ENCODE data around the gene ARHGAP36. TPM values are rescaled to one million over a fixed set of nuclear protein-coding genes. Genes with fewer than 3 reads are reported as not detected.

ARHGAP36 gene, protein sequence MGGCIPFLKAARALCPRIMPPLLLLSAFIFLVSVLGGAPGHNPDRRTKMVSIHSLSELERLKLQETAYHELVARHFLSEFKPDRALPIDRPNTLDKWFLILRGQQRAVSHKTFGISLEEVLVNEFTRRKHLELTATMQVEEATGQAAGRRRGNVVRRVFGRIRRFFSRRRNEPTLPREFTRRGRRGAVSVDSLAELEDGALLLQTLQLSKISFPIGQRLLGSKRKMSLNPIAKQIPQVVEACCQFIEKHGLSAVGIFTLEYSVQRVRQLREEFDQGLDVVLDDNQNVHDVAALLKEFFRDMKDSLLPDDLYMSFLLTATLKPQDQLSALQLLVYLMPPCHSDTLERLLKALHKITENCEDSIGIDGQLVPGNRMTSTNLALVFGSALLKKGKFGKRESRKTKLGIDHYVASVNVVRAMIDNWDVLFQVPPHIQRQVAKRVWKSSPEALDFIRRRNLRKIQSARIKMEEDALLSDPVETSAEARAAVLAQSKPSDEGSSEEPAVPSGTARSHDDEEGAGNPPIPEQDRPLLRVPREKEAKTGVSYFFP
- total RNA-seq = not detected

DNA sequence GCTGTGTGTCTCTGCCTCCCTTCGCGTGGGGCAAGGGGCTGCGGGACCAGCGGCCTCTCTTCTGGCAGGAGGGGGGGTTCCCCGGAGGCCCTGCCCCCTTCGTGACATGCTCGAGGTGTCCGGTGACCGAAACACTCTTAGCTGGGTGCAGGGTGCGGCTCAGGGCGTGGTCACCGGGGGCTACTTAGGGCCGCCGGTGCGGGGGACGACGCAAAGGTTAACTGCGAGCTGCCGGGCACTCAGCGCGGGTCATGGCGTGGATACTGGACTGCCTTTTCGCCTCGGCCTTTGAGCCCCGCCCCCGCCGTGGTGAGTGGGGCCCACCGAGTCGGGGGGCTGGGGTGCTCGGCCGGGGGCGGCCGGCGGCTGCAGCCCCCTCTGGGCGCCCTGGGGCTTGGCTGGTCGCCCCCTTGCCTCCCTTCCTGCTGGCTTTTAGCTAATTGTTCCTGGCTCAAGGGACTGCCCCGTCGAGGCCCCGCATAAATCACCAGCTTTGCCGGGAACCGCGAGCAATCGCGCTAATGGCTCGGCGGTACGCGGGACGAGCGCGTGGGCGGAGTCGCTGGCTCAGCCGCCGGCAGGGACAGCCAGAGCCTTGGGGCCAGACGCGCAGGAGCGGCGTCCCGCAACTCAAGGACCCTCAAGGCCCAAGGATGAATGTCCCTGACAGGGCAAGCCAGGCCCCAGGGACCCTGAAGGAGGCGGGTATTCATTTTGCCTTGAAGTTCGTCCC is at the start of gene ARHGAP36:
Gene ARHGAP36 (plus strand): TSS at position 211 of the 733 bp plus-strand sequence. CDS start 23,320 bp downstream, outside the sequence.
- H3K4me3 Mint-ChIP-seq = no peak within 1 kb of the TSS
- DNase-seq (no peak), ATAC-seq (no peak)
- H3K27me3 Mint-ChIP-seq = peaks cover 12% of the 10 kb centered on the region
- ChIA-PET POLR2A (no interaction called here), CTCF (no interaction called here)
- H3K9me3 Mint-ChIP-seq (ENCODE audit: low read depth) = no peaks in the 10 kb centered on the region
- intact Hi-C loops (cut with DNase I, micrococcal nuclease) = no loop called here
- no peak within 1 kb of the TSS for H3K27ac Mint-ChIP-seq
- no peaks in the 10 kb centered on the region for H3K36me3 Mint-ChIP-seq (ENCODE audit: low read depth)
- no peaks in the 10 kb centered on the region for H3K4me1 Mint-ChIP-seq

DNA sequence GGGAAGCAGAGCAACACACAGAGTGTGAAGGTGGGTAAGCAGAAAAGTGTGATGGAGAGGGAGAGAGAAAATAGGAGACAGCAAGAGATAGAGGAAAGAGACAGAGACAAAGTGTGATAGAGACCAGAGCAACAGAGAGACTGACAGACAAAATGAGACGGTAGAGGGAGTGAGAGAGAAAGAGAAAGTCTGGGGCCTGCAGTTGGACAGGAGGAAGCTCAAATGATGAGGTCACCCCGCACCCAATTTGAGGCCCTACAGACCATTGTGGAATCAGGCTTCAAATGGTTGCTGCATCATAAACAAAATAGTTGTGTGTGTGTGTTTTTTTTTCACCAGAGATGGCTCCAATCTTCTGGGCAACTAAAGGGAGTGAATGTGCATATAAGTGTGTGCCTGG is 48.0 kb upstream of the ARHGAP36 start:
- H3K4me3 Mint-ChIP-seq = no peak overlapping the region
- H3K27ac Mint-ChIP-seq = no peak overlapping the region
- intact Hi-C loops (cut with DNase I, micrococcal nuclease) = no loop called here
- no peaks in the 10 kb centered on the region for H3K4me1 Mint-ChIP-seq
- peaks cover 3% of the 10 kb centered on the region for H3K27me3 Mint-ChIP-seq
- H3K36me3 Mint-ChIP-seq (ENCODE audit: low read depth) = no peaks in the 10 kb centered on the region
- H3K9me3 Mint-ChIP-seq (ENCODE audit: low read depth) = no peaks in the 10 kb centered on the region
- ATAC-seq = no peak
- CTCF ChIA-PET = no interaction called here
- POLR2A ChIA-PET = no interaction called here
- DNase-seq = no peak

DNA sequence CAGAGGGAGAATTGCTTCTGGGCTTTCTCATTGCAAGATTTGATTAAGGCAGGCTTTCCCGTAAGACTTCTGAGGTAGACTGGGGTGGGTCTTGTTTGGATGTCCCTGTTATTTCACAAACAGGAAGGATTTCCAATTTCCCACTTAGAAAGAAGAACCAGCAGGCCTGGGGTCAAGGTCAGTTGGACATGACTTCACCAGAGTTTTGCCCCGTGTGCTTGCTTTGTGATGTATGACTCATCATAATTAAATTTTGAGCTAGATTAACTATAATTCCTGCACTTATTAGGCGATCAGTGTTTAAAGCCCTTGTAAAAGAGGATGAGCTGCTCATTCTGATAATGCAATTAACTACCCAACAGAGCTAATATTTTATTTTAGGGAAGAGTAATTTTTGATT is 32.8 kb upstream of the ARHGAP36 start:
- ChIA-PET POLR2A (no interaction called here), CTCF (no interaction called here)
- Mint-ChIP-seq H3K4me3 (no peak overlapping the region), H3K27me3 (peaks cover 21% of the 10 kb centered on the region), H3K36me3 (ENCODE audit: low read depth) (no peaks in the 10 kb centered on the region), H3K9me3 (ENCODE audit: low read depth) (no peaks in the 10 kb centered on the region), H3K4me1 (no peaks in the 10 kb centered on the region), H3K27ac (no peak overlapping the region)
- no peak for ATAC-seq
- intact Hi-C loops (cut with DNase I, micrococcal nuclease) = no loop called here
- no peak for DNase-seq

DNA sequence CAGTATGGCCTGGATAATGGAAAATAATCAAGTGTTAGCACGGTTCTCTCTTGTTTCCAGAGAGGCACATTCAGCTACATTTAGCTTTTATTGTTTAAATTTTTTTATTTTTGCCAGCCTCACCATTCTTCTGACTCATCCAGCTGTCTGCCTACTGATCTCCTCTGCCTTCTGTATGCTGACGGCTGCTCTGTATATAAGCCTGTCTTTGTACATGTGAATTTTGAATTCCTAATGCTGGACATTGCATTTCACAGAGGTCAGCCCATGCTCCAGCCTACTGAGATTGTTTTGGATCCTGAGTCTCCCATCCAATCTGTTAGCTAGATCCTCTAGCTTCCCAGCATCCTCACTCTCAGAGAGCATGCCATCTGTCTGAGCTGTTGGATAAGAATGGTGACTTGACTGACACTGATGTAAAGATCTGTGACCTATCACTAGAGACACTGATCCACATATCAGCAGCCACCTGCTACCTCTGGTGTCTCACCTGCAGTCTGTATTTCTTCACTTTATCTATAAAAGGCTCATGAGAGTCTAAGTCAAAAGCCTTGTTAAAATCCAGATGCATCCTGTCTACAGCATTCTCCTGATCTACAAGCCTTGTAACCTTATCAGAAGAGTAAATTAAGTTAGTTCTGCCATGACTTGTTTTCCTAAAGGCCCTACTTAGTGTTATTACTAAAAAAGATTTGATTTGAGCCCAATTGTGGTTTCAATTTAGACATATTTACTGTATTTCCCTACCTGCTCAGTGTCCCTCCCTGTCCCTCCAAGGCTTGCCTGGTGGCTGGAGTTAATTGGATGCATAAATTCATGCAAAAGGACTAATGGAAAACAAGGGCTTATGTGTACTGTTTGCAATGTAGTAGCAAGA is 25.6 kb upstream of the ARHGAP36 start:
- Mint-ChIP-seq H3K4me3 (no peak overlapping the region), H3K27me3 (peaks cover 5% of the 10 kb centered on the region), H3K4me1 (no peaks in the 10 kb centered on the region), H3K36me3 (ENCODE audit: low read depth) (no peaks in the 10 kb centered on the region), H3K9me3 (ENCODE audit: low read depth) (no peaks in the 10 kb centered on the region), H3K27ac (no peak overlapping the region)
- POLR2A ChIA-PET = no interaction called here
- intact Hi-C loops (cut with DNase I, micrococcal nuclease) = no loop called here
- no peak for DNase-seq
- ATAC-seq = no peak
- CTCF ChIA-PET = no interaction called here

DNA sequence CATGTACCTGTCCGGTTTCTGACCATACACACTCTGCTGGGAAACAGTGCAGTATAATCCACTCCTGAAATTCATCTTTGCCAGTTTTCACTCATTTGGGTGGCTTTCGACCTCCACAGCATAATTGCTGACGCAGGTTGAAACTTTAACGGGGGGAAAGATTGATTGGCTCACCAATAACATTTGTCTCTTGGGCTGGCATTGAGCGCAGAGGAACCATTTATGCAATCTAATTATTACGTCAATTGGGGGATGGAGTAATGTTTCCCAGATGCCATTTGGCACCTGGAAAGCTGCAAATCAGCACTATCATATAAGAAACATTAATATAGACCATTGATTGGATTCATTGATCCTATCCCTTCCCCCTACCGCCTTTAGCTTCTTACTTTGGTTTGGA is 24.1 kb upstream of the ARHGAP36 start:
- peaks cover 1% of the 10 kb centered on the region for H3K27me3 Mint-ChIP-seq
- intact Hi-C loops (cut with DNase I, micrococcal nuclease) = no loop called here
- no peak overlapping the region for H3K27ac Mint-ChIP-seq
- no peaks in the 10 kb centered on the region for H3K4me1 Mint-ChIP-seq
- CTCF ChIA-PET = no interaction called here
- ATAC-seq (no peak), DNase-seq (no peak)
- POLR2A ChIA-PET = no interaction called here
- no peak overlapping the region for H3K4me3 Mint-ChIP-seq
- no peaks in the 10 kb centered on the region for H3K36me3 Mint-ChIP-seq (ENCODE audit: low read depth)
- no peaks in the 10 kb centered on the region for H3K9me3 Mint-ChIP-seq (ENCODE audit: low read depth)

DNA sequence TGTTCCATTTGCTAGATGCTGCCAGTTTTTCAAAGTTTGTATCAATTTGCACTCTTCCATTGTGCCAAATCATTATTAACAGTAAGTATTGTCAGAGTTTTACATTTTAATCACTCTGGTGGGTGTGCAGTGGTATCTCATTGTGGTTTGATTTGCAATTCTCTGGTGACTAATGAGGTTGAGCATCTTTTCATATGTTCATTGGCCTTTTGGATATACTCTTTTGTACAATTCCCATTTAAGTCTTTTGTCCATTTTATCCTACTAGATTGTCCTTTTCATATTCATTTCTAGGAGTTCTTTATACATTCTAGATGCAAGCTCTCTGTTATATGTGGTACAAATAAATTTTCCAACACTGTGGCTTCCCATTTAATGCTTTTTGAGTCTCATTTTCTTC is 17.4 kb upstream of the ARHGAP36 start:
- H3K4me1 Mint-ChIP-seq = no peaks in the 10 kb centered on the region
- ATAC-seq = no peak
- no peak overlapping the region for H3K27ac Mint-ChIP-seq
- no peaks in the 10 kb centered on the region for H3K36me3 Mint-ChIP-seq (ENCODE audit: low read depth)
- ChIA-PET CTCF (no interaction called here), POLR2A (no interaction called here)
- peaks cover 11% of the 10 kb centered on the region for H3K27me3 Mint-ChIP-seq
- intact Hi-C loops (cut with DNase I, micrococcal nuclease) = no loop called here
- DNase-seq = no peak
- H3K4me3 Mint-ChIP-seq = no peak overlapping the region
- no peaks in the 10 kb centered on the region for H3K9me3 Mint-ChIP-seq (ENCODE audit: low read depth)

DNA sequence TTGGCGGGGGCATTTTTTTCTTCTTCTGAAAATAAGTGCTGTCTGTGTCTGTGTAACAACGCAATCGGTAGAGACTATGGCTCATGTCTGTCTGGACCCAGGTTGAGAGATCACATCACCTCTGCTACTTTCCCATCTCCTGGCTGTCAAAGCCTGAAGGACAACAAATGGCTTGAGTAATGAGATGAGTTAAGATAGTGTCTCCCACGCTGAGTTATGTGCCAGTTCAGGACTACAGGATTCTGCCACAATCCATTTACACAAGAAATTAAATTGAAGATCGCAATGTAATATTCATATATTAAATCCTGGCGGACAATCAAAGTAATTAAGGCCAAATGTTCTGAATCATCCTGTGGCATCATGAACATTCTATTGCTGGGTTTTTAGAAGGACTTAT is 16.5 kb upstream of the ARHGAP36 start:
- peaks cover 17% of the 10 kb centered on the region for H3K27me3 Mint-ChIP-seq
- no peaks in the 10 kb centered on the region for H3K36me3 Mint-ChIP-seq (ENCODE audit: low read depth)
- H3K27ac Mint-ChIP-seq = no peak overlapping the region
- H3K4me3 Mint-ChIP-seq = no peak overlapping the region
- no peaks in the 10 kb centered on the region for H3K4me1 Mint-ChIP-seq
- no peak for ATAC-seq
- ChIA-PET CTCF (no interaction called here), POLR2A (no interaction called here)
- H3K9me3 Mint-ChIP-seq (ENCODE audit: low read depth) = no peaks in the 10 kb centered on the region
- DNase-seq = no peak
- intact Hi-C loops (cut with DNase I, micrococcal nuclease) = no loop called here

DNA sequence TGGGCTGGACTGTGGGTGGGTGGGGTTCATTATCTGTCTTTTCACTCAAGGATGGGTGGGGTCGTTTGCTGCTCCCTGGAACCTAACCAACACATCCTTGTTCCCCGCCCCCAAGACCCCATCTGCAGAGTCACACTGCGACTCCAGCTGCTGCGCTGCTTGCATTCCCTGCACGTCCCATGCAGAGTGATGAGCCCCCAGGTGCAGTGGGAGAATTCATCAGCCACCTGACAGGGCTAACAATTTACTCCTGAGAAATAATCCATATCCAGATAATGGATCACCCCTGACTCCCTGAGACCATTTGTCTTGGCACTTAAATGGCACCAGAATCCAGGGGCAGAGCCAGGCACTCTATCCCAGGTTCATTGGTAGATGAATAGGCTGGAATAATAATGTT is 12.4 kb upstream of the ARHGAP36 start:
- no peaks in the 10 kb centered on the region for H3K4me1 Mint-ChIP-seq
- H3K9me3 Mint-ChIP-seq (ENCODE audit: low read depth) = no peaks in the 10 kb centered on the region
- no peak overlapping the region for H3K4me3 Mint-ChIP-seq
- ATAC-seq (no peak), DNase-seq (no peak)
- peaks cover 17% of the 10 kb centered on the region for H3K27me3 Mint-ChIP-seq
- POLR2A ChIA-PET = interaction anchor here (0.6 to 0.7 kb wide), 2 partner anchors 197 to 480 kb away, joined by 3 read pairs; no protein-coding TSS in a partner anchor
- H3K36me3 Mint-ChIP-seq (ENCODE audit: low read depth) = no peaks in the 10 kb centered on the region
- no peak overlapping the region for H3K27ac Mint-ChIP-seq
- CTCF ChIA-PET = no interaction called here
- intact Hi-C loops (cut with DNase I, micrococcal nuclease) = no loop called here

DNA sequence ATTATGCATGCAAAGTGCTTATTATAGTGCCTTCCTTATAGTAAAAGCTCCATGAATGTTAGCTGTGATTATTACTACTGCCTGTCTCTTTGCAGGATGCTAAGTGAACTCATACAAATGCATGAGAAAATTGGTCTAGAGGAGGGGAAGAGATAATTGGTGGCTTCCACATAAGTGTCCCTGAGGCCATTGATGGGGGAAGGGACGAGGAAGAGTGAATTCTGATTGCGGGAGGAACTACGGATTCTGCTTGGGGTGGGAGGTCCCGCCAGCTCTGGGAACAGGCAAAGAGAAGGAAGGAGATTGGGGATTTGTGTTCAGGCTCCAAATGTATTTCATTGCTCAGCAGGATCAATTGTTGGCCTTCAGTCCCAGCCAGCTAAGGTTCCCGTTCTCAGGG is 11.6 kb upstream of the ARHGAP36 start:
- intact Hi-C loops (cut with DNase I, micrococcal nuclease) = no loop called here
- no peaks in the 10 kb centered on the region for H3K9me3 Mint-ChIP-seq (ENCODE audit: low read depth)
- CTCF ChIA-PET = no interaction called here
- POLR2A ChIA-PET = no interaction called here
- ATAC-seq (no peak), DNase-seq (no peak)
- H3K36me3 Mint-ChIP-seq (ENCODE audit: low read depth) = no peaks in the 10 kb centered on the region
- no peak overlapping the region for H3K4me3 Mint-ChIP-seq
- peaks cover 16% of the 10 kb centered on the region for H3K27me3 Mint-ChIP-seq
- H3K27ac Mint-ChIP-seq = no peak overlapping the region
- no peaks in the 10 kb centered on the region for H3K4me1 Mint-ChIP-seq

DNA sequence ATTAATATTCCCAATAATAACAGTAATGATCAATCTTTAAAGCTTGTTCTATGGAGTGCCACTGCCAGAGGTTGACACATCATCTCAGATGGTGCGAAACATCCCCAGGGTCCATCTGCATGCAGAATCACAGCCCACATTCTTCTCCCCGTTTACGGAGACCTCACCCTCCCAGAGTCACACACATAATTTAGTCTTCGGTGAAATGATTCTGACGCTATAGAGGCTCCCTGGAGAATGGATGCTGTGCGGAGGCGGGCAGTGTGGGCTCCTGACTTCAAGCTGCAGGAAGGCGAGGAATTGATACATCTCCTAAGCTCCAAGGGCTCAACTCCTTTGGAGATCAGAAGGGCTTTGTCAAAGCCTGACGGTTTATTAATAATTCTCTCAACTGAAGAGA is 11.0 kb upstream of the ARHGAP36 start:
- DNase-seq (no peak), ATAC-seq (no peak)
- intact Hi-C loops (cut with DNase I, micrococcal nuclease) = no loop called here
- Mint-ChIP-seq H3K36me3 (ENCODE audit: low read depth) (no peaks in the 10 kb centered on the region), H3K9me3 (ENCODE audit: low read depth) (no peaks in the 10 kb centered on the region), H3K4me3 (no peak overlapping the region), H3K4me1 (no peaks in the 10 kb centered on the region), H3K27ac (no peak overlapping the region), H3K27me3 (peaks cover 16% of the 10 kb centered on the region)
- ChIA-PET CTCF (no interaction called here), POLR2A (no interaction called here)

DNA sequence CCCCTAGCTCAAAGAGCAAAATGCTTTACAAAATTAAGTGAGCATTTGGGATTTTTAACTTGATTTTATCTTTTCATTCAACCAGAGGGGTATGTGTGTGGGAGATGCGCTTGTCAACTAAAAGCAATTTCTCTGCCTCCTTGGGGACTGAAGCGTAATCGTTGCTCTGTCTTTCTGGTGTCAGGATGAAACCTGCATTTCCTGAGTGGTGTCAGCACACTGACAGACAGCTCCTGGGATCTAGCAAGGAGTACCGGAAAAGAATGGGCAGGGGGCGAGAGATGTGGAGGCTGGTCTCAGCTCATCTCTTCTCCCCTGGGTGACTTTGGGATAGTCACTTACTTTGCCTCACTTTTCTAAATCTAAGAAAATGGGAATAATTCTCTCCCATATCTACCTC is 5.1 kb upstream of the ARHGAP36 start:
- no peak overlapping the region for H3K27ac Mint-ChIP-seq
- no peak for DNase-seq
- H3K36me3 Mint-ChIP-seq (ENCODE audit: low read depth) = no peaks in the 10 kb centered on the region
- H3K9me3 Mint-ChIP-seq (ENCODE audit: low read depth) = no peaks in the 10 kb centered on the region
- ChIA-PET CTCF (no interaction called here), POLR2A (no interaction called here)
- peaks cover 4% of the 10 kb centered on the region for H3K27me3 Mint-ChIP-seq
- intact Hi-C loops (cut with DNase I, micrococcal nuclease) = no loop called here
- ATAC-seq = no peak
- H3K4me3 Mint-ChIP-seq = no peak overlapping the region
- no peaks in the 10 kb centered on the region for H3K4me1 Mint-ChIP-seq
